HepG2 (cell line): ENCODE data around the gene PAQR7. TPM values are rescaled to one million over a fixed set of nuclear protein-coding genes. Genes with fewer than 3 reads are reported as not detected.

Experiments
- AGO2 ChIP-seq: fragments of 200-400 bp; formaldehyde crosslinking; optimal IDR thresholded peaks from 2 replicates; pipeline ENCODE3; 2017; ENCODE audit warnings: mild to moderate bottlenecking, low read depth, low read length, moderate library complexity
- CBFB ChIP-seq: sonication (generic); formaldehyde crosslinking; IDR thresholded peaks from 2 replicates; pipeline ENCODE4 v1.4.0; 2020; ENCODE audit warnings: missing genetic modification reagents
- DMAP1 ChIP-seq: IDR thresholded peaks from 2 replicates; pipeline ENCODE4 v1.6.1; 2016
- DR1 ChIP-seq: sonication (generic); formaldehyde crosslinking; IDR thresholded peaks from 2 replicates; pipeline ENCODE4 v1.8.0; 2021; ENCODE audit warnings: mild to moderate bottlenecking, missing genetic modification reagents, inconsistent platforms
- MED1 ChIP-seq: sonication (generic); formaldehyde crosslinking; IDR thresholded peaks from 2 replicates; pipeline ENCODE4 v1.4.0; 2020; ENCODE audit warnings: missing genetic modification reagents
- NCOR1 ChIP-seq: fragments of 200-600 bp; sonication (generic); IDR thresholded peaks from 2 replicates; pipeline ENCODE4 v1.7.0; 2017; ENCODE audit warnings: antibody characterized with exemption, low read length, borderline replicate concordance
- POLR2AphosphoS5 ChIP-seq: IDR thresholded peaks from 2 replicates; pipeline ENCODE4 v1.6.1; 2012; ENCODE audit warnings: low read depth, low read length
- PRPF4 ChIP-seq: fragments of 200-400 bp; formaldehyde crosslinking; IDR thresholded peaks from 2 replicates; pipeline ENCODE4 v1.6.1; 2016; ENCODE audit warnings: low read length, low read depth; ENCODE audit not compliant: poor library complexity, severe bottlenecking
- PTBP1 ChIP-seq: fragments of 200-400 bp; formaldehyde crosslinking; IDR thresholded peaks from 2 replicates; pipeline ENCODE4 v1.6.1; 2018; ENCODE audit warnings: low read length, low read depth; ENCODE audit not compliant: poor library complexity, severe bottlenecking
- SALL2 ChIP-seq: sonication (generic); formaldehyde crosslinking; IDR thresholded peaks from 2 replicates; pipeline ENCODE4 v1.8.1; 2023; ENCODE audit warnings: mild to moderate bottlenecking, missing genetic modification reagents, inconsistent platforms
- TARDBP ChIP-seq: sonication (generic); formaldehyde crosslinking; IDR thresholded peaks from 2 replicates; pipeline ENCODE4 v1.8.0; 2022; ENCODE audit warnings: mild to moderate bottlenecking, missing genetic modification reagents
- TRIM24 ChIP-seq: sonication (generic); formaldehyde crosslinking; IDR thresholded peaks from 2 replicates; pipeline ENCODE4 v1.8.0; 2022; ENCODE audit warnings: mild to moderate bottlenecking, missing genetic modification reagents
- ZIK1 ChIP-seq: sonication (generic); formaldehyde crosslinking; IDR thresholded peaks from 2 replicates; pipeline ENCODE4 v1.5.0; 2020; ENCODE audit warnings: mild to moderate bottlenecking, low read depth, missing genetic modification reagents, borderline replicate concordance
- ZKSCAN1 ChIP-seq: fragments of 150-350 bp; IDR thresholded peaks from 2 replicates; pipeline ENCODE4 v1.6.1; 2014; ENCODE audit warnings: low read length
- ZNF205 ChIP-seq: IDR thresholded peaks from 2 replicates; pipeline ENCODE4 v1.6.1; 2018; ENCODE audit warnings: missing biosample characterization, missing genetic modification reagents
- ZNF441 ChIP-seq: sonication (generic); formaldehyde crosslinking; IDR thresholded peaks from 2 replicates; pipeline ENCODE4 v1.7.0; 2021; ENCODE audit warnings: missing genetic modification reagents, borderline replicate concordance
- ZNF549 ChIP-seq: sonication (generic); formaldehyde crosslinking; IDR thresholded peaks from 2 replicates; pipeline ENCODE4 v1.5.0; 2020; ENCODE audit warnings: missing genetic modification reagents
- ZNF670 ChIP-seq: sonication (generic); formaldehyde crosslinking; IDR thresholded peaks from 2 replicates; pipeline ENCODE4 v1.8.0; 2022; ENCODE audit warnings: mild to moderate bottlenecking, missing genetic modification reagents, borderline replicate concordance
- ZNF713 ChIP-seq: sonication (generic); formaldehyde crosslinking; IDR thresholded peaks from 2 replicates; pipeline ENCODE4 v1.4.0; 2020; ENCODE audit warnings: mild to moderate bottlenecking, missing genetic modification reagents
- polyA plus RNA-seq, 8 experiments: library from polyadenylated mRNA; depleted of rRNA in 3 of 8; stranded (reverse) in 7 of 8; unstranded in 1 of 8; fragments of >200 nt; fragmentation: Illumina TruSeq in 4 of 8; extraction: Trizol in 4 of 8; gene quantifications; 2 replicates each; pipeline versions ENCODE4 v1.2.1 to v1.2.3, GENCODE V29; 2011 to 2016; ENCODE audit warnings: low read depth in 4 of 8, missing spikeins in 1 of 8, mixed read lengths in 1 of 8; ENCODE audit not compliant: insufficient read depth in 1 of 8
- total RNA-seq, 5 experiments: library from RNA; depleted of rRNA; stranded (reverse); fragments of >200 nt; fragmentation: Illumina TruSeq; extraction: Trizol; gene quantifications; 2 replicates each; pipeline ENCODE4 v1.2.3, GENCODE V29; 2016; ENCODE audit warnings: low read depth in 1 of 5
- TF ChIP-seq, protein P1 (sequence below): sonication (generic); formaldehyde crosslinking; IDR thresholded peaks from 2 replicates; pipeline ENCODE4 v1.5.0; 2020; ENCODE audit warnings: mild to moderate bottlenecking, missing genetic modification reagents
- TF ChIP-seq, protein P2 (sequence below): sonication (generic); formaldehyde crosslinking; IDR thresholded peaks from 2 replicates; pipeline ENCODE4 v1.9.0; 2021; ENCODE audit warnings: missing genetic modification reagents, borderline replicate concordance
- TF ChIP-seq, protein P3 (sequence below): sonication (generic); formaldehyde crosslinking; IDR thresholded peaks from 2 replicates; pipeline ENCODE4 v1.4.0; 2020; ENCODE audit warnings: mild to moderate bottlenecking, low read depth, missing genetic modification reagents
- TF ChIP-seq, protein P4 (sequence below): sonication (generic); formaldehyde crosslinking; IDR thresholded peaks from 2 replicates; pipeline ENCODE4 v1.5.0; 2020; ENCODE audit warnings: missing genetic modification reagents, mild to moderate bottlenecking, borderline replicate concordance

The PAQR7 gene
- total and polyA plus RNA-seq, 2 of the 13 experiments (the other 11 are each of a cell fraction or from before 2014, with no cell fraction given): 13.2 to 16.6 TPM

DNA sequence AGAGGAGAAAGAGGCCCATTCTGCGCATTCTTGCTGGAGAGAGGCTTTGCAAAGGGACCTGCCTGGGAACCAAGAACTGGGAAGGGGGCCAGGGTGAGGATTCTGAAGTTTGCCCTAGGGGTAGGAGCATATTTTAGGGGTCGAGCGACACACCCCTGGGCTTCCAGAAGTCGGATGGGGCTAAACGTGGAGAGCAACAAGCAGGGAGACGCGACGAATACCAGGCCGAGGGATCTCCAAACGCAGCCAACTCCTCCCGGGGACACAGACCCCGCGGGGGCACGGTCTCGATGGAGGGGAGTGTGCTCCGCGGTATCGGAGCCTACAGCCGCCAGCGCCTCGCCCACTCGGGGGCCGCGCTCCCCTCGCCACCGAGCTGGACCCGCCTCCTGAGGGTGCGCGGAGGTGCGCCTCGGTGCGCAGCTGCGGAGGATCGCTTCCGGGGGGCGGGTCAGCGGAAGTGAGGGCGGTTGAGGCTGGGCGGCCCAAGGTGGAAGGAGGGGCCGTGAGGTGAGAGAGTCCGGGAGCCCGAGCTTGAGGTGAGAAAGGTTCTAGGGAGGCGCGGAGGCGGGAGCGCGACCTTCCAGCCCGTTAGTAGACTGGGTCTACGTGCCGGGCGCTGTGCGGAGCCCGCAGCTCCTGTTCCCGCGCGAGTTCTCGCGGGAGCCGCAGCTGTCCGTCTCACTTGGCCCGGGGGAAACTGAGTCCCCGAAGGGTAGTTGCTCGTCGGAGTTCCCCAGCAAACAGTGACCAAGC is 55.8 kb downstream of the PAQR7 start, which contains the start of gene MTFR1L (continued):
- TF ChIP-seq ZNF549 (CRISPR knock-in tag) (no peak), TRIM24 (no peak), POLR2AphosphoS5 (peak; percentile 86), ZNF205 (0 out of 2 replicates have a peak, but pooled peaks have one; percentile 48), ZNF713 (CRISPR knock-in tag) (0 out of 2 replicates have a peak, but pooled peaks have one; percentile 34), DR1 (CRISPR knock-in tag) (peak; percentile 66), PTBP1 (no peak), ZNF441 (CRISPR knock-in tag) (no peak; the same call in 1 of the 2 replicates), PRPF4 (no peak), ZNF670 (0 out of 2 replicates have a peak, but pooled peaks have one; percentile 8), CBFB (0 out of 2 replicates have a peak, but pooled peaks have one; percentile 32), DMAP1 (CRISPR knock-in tag) (peak; percentile 69), NCOR1 (no peak; the same call in 1 of the 2 replicates), SALL2 (CRISPR knock-in tag) (peak; percentile 64), ZIK1 (CRISPR knock-in tag) (peak; percentile 60; the same call in 1 of the 2 replicates), MED1 (CRISPR knock-in tag) (peak; percentile 59), ZKSCAN1 (no peak), TARDBP (CRISPR knock-in tag) (peak; percentile 86; the same call in 1 of the 2 replicates), AGO2 (no peak)
- TF ChIP-seq, protein P1, sequence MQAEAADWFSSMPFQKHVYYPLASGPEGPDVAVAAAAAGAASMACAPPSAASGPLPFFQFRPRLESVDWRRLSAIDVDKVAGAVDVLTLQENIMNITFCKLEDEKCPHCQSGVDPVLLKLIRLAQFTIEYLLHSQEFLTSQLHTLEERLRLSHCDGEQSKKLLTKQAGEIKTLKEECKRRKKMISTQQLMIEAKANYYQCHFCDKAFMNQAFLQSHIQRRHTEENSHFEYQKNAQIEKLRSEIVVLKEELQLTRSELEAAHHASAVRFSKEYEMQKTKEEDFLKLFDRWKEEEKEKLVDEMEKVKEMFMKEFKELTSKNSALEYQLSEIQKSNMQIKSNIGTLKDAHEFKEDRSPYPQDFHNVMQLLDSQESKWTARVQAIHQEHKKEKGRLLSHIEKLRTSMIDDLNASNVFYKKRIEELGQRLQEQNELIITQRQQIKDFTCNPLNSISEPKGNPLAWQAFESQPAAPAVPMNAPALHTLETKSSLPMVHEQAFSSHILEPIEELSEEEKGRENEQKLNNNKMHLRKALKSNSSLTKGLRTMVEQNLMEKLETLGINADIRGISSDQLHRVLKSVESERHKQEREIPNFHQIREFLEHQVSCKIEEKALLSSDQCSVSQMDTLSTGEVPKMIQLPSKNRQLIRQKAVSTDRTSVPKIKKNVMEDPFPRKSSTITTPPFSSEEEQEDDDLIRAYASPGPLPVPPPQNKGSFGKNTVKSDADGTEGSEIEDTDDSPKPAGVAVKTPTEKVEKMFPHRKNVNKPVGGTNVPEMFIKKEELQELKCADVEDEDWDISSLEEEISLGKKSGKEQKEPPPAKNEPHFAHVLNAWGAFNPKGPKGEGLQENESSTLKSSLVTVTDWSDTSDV (CRISPR knock-in tag): no peak
- TF ChIP-seq, protein P2, sequence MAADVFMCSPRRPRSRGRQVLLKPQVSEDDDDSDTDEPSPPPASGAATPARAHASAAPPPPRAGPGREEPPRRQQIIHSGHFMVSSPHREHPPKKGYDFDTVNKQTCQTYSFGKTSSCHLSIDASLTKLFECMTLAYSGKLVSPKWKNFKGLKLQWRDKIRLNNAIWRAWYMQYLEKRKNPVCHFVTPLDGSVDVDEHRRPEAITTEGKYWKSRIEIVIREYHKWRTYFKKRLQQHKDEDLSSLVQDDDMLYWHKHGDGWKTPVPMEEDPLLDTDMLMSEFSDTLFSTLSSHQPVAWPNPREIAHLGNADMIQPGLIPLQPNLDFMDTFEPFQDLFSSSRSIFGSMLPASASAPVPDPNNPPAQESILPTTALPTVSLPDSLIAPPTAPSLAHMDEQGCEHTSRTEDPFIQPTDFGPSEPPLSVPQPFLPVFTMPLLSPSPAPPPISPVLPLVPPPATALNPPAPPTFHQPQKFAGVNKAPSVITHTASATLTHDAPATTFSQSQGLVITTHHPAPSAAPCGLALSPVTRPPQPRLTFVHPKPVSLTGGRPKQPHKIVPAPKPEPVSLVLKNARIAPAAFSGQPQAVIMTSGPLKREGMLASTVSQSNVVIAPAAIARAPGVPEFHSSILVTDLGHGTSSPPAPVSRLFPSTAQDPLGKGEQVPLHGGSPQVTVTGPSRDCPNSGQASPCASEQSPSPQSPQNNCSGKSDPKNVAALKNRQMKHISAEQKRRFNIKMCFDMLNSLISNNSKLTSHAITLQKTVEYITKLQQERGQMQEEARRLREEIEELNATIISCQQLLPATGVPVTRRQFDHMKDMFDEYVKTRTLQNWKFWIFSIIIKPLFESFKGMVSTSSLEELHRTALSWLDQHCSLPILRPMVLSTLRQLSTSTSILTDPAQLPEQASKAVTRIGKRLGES (CRISPR knock-in tag): 0 out of 2 replicates have a peak, but pooled peaks have one; percentile 10
- TF ChIP-seq, protein P3, sequence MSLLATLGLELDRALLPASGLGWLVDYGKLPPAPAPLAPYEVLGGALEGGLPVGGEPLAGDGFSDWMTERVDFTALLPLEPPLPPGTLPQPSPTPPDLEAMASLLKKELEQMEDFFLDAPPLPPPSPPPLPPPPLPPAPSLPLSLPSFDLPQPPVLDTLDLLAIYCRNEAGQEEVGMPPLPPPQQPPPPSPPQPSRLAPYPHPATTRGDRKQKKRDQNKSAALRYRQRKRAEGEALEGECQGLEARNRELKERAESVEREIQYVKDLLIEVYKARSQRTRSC: no peak
- TF ChIP-seq, protein P4, sequence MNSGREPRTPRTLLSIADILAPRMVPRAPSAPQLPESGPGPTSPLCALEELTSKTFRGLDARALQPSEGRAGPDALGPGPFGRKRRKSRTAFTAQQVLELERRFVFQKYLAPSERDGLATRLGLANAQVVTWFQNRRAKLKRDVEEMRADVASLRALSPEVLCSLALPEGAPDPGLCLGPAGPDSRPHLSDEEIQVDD (CRISPR knock-in tag): 0 out of 2 replicates have a peak, but pooled peaks have one; percentile 57
